Activated naive CD4-positive, alpha-beta T cell (primary cell): ENCODE results near the gene DNAJC22.
"Not testable (repeated sequence)": the region's sequence is repeated elsewhere in the genome, so short reads cannot be mapped to it uniquely, and the experiment has no call there.

Source experiments
- DNase-seq, 4 experiments: peaks; one replicate each; lab custom pipeline; 2025; lab: John Stamatoyannopoulos, UW

The DNAJC22 gene

GRCh38 chr12:49346659-49347310 lies at the start of gene DNAJC22:
Gene DNAJC22, plus strand, starts transcription at chr12:49346888. Its CDS starts 1,985 bp downstream, at chr12:49348873.
- DNase-seq: no peak

GRCh38 chr12:49297695-49298060 lies 49.0 kb upstream of the DNAJC22 start:
- no peak for DNase-seq

- DNase-seq: no peak
These were observed 48.5 kb upstream of the DNAJC22 start for GRCh38 chr12:49298160-49298559.

GRCh38 chr12:49301760-49302159 lies 44.9 kb upstream of the DNAJC22 start:
- no peak for DNase-seq

- DNase-seq: no peak
These were observed 42.5 kb upstream of the DNAJC22 start for GRCh38 chr12:49304161-49304560.

GRCh38 chr12:49305762-49306510 lies 40.8 kb upstream of the DNAJC22 start:
- DNase-seq: no peak

- DNase-seq: no peak
These were observed 37.3 kb upstream of the DNAJC22 start for GRCh38 chr12:49309386-49309785.

- DNase-seq: not testable (repeated sequence)
These were observed 36.2 kb upstream of the DNAJC22 start for GRCh38 chr12:49310451-49311000.

- no peak for DNase-seq
These were observed 31.9 kb upstream of the DNAJC22 start for GRCh38 chr12:49314811-49315210.

GRCh38 chr12:49317118-49317517 lies 29.6 kb upstream of the DNAJC22 start:
- not testable (repeated sequence) for DNase-seq

- DNase-seq: not testable (repeated sequence)
These were observed 26.1 kb upstream of the DNAJC22 start for GRCh38 chr12:49320411-49321103.

- DNase-seq: no peak
These were observed 24.4 kb upstream of the DNAJC22 start for GRCh38 chr12:49322367-49322707.

- peak; percentile 85 to 93 (median 90) for DNase-seq
These were observed 23.8 kb upstream of the DNAJC22 start, which contains the start of gene TROAP for GRCh38 chr12:49322708-49323523. Gene TROAP, plus strand, starts transcription at chr12:49323255. Its CDS starts 354 bp downstream, at chr12:49323609.

- DNase-seq: no peak
These were observed 23.1 kb upstream of the DNAJC22 start for GRCh38 chr12:49323524-49324097.

GRCh38 chr12:49325606-49326005 lies 21.1 kb upstream of the DNAJC22 start:
- no peak for DNase-seq

GRCh38 chr12:49327368-49327767 lies 19.3 kb upstream of the DNAJC22 start:
- no peak for DNase-seq

- DNase-seq: no peak
These were observed 18.8 kb upstream of the DNAJC22 start for GRCh38 chr12:49327887-49328286.

- DNase-seq: no peak
These were observed 17.9 kb upstream of the DNAJC22 start for GRCh38 chr12:49328816-49329215.

- DNase-seq: no peak
These were observed 16.6 kb upstream of the DNAJC22 start for GRCh38 chr12:49330032-49330619.

GRCh38 chr12:49330631-49331379 lies 15.9 kb upstream of the DNAJC22 start:
- no peak for DNase-seq
